Renal cortex interstitium (tissue), 11 donors: ENCODE measurements around the gene DNASE1L2. TPM values are rescaled to one million over a fixed set of nuclear protein-coding genes. Genes with fewer than 3 reads are reported as not detected.
A peak's percentile ranks its signal among the peaks of the same experiment; 100 is the strongest.
"Not testable (repeated sequence)": the region's sequence is repeated elsewhere in the genome, so short reads cannot be mapped to it uniquely, and the experiment has no call there.

Experiments
- DNase-seq, 11 donors: peaks; one replicate each; pipeline ENCODE4 v3.0.0-alpha.2; 2013; ENCODE audit warnings: low read depth in 9 of 11, low spot score in 4 of 11; ENCODE audit errors: extremely low read depth in 1 of 11
- polyA plus RNA-seq, 3 donors: library from polyadenylated mRNA; unstranded; fragments of 120-200 nt; gene quantifications; one replicate each; pipeline ENCODE4 v1.2.1, GENCODE V29; 2013; ENCODE audit not compliant: insufficient read length in 3 of 3

Gene DNASE1L2
- polyA plus RNA-seq, 3 donors = 0.36 to 1.4 (median 1.4) TPM

DNA sequence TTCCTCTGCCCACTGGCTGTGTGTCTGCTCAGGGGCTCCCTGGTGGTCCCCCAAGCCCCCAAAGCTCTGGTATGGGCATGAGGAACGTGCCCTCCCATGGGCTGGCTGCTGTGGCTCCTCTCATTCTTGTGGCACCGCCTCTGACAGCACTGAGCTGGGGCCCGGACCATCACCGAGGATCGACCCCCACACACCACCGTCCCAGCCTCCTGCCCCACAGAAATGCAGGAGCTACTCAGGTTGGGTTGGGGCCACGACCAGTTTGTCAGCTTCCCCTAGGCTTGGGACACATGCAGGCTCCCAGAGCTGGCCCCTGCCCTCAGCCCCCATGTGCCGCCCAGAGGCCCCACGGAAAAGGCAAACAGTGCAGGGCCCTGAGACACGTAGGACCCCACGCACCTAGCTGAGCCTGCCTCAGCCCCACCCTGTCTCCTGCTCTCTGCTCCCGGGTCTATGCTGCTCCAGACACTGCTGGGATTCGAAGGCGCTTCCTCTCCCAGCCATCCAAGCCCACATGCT is 36.6 kb upstream of the DNASE1L2 start:
- no peak for DNase-seq

- DNase-seq = no peak
These were observed 35.9 kb upstream of the DNASE1L2 start for GRCh38 chr16:2200313-2200712.

- DNase-seq = not testable (repeated sequence)
These were observed 33.0 kb upstream of the DNASE1L2 start for GRCh38 chr16:2203119-2203688.

- DNase-seq = no peak
These were observed 31.7 kb upstream of the DNASE1L2 start for GRCh38 chr16:2204416-2205103.

GRCh38 chr16:2205104-2205966 is 30.9 kb upstream of the DNASE1L2 start, which contains the start of gene MLST8:
Gene MLST8 (plus strand): TSS chr16:2205454. CDS start chr16:2206086, 632 bp downstream.
- peak in 10 of 11 donors; percentile 66 to 85 (median 80) for DNase-seq

- DNase-seq = no peak
These were observed 30.3 kb upstream of the DNASE1L2 start for GRCh38 chr16:2205967-2206313.

DNA sequence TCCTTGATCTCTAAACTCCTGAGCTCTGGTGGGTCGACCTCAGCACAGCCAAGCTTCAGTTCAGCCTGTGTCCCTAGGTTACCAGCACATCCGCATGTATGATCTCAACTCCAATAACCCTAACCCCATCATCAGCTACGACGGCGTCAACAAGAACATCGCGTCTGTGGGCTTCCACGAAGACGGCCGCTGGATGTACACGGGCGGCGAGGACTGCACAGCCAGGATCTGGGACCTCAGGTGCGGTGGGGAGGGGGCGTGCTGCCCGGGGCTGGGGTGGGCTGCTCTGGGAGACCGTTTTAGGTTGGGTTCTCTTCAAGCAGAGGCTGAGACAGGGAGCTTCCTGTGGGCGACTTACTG is 29.8 kb upstream of the DNASE1L2 start:
- no peak for DNase-seq

DNA sequence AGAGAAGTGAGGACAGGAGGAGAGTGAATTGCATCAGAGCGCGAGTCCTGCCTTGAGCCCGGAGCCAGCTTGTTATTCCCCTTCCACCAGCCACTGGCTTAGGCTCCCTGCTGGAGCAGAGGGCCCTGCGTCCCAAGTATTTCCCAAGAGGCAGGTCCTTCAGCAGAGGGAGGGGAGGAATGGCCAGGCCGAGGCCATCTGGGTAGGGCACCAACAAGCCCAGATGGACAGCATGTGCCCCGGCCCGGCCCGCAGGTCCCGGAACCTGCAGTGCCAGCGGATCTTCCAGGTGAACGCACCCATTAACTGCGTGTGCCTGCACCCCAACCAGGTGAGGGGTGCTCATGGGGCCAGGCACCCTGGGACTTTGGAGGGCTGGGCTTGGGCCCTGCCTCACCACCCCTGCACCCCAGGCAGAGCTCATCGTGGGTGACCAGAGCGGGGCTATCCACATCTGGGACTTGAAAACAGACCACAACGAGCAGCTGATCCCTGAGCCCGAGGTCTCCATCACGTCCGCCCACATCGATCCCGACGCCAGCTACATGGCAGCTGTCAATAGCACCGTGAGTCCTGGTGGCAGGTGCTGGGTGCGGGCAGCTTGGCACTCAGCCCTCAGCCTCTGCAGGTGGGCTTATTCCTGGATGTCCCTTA is 29.3 kb upstream of the DNASE1L2 start:
- no peak for DNase-seq

- no peak for DNase-seq
These were observed 28.4 kb upstream of the DNASE1L2 start for GRCh38 chr16:2207872-2208271.

DNA sequence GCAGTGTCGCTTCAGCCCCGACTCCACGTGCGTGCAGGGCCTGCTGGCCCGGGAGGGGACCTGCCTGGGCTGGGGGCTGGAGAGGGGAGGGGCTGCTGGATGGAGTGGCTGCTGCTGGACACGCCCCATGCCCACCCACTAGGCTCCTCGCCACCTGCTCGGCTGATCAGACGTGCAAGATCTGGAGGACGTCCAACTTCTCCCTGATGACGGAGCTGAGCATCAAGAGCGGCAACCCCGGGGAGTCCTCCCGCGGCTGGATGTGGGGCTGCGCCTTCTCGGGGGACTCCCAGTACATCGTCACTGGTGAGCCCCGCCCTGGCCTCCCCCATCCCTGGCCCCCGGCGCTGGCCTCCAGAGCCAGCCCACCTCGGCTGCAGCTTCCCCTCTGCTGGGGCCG is 27.9 kb upstream of the DNASE1L2 start:
- DNase-seq = no peak

- DNase-seq = no peak
These were observed 27.5 kb upstream of the DNASE1L2 start for GRCh38 chr16:2208772-2209171.

- no peak for DNase-seq
These were observed 26.8 kb upstream of the DNASE1L2 start for GRCh38 chr16:2209258-2210008.

DNA sequence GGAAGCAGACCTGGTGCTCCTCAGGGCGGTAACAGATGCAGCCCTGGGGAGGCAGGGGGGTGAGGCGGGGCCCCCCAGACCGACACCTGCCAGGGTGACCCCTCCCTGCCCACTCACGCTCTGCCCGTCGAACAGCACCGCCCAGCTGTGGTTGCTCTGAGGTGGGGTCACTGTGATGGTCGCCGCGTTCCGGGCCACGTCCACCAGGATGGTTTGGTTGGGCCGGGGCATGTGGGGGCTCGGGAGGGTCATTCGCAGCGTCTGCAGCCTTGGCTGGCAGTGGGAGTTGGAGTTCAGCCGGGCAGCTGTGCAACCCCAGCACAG is 26.3 kb upstream of the DNASE1L2 start:
- DNase-seq = no peak

GRCh38 chr16:2210386-2211365 is 25.6 kb upstream of the DNASE1L2 start, which contains the start of gene BRICD5:
Gene BRICD5 (minus strand): TSS chr16:2210863. CDS start chr16:2210833, 30 bp downstream.
- no peak for DNase-seq

DNA sequence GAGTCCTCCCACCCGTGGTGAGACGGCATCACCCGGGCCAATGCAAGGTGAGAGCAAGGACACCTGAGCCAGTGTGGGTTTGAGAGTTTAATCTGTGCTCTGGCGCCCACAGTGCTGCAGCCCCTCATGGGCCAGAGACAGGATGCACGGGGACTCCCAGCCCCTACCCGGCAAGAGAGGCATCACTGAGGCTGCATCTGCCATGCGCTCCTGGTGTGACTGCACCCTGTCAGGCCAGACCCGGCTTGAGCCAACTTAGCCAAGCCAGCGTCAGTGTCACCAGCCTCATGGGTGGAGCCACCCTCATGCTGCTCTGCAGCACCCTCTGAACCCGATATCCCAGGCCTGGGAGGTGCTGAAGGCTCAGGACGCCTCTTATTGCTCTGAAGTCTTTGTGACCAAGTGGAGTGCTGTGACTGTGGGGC is 24.3 kb upstream of the DNASE1L2 start:
- DNase-seq = no peak

DNA sequence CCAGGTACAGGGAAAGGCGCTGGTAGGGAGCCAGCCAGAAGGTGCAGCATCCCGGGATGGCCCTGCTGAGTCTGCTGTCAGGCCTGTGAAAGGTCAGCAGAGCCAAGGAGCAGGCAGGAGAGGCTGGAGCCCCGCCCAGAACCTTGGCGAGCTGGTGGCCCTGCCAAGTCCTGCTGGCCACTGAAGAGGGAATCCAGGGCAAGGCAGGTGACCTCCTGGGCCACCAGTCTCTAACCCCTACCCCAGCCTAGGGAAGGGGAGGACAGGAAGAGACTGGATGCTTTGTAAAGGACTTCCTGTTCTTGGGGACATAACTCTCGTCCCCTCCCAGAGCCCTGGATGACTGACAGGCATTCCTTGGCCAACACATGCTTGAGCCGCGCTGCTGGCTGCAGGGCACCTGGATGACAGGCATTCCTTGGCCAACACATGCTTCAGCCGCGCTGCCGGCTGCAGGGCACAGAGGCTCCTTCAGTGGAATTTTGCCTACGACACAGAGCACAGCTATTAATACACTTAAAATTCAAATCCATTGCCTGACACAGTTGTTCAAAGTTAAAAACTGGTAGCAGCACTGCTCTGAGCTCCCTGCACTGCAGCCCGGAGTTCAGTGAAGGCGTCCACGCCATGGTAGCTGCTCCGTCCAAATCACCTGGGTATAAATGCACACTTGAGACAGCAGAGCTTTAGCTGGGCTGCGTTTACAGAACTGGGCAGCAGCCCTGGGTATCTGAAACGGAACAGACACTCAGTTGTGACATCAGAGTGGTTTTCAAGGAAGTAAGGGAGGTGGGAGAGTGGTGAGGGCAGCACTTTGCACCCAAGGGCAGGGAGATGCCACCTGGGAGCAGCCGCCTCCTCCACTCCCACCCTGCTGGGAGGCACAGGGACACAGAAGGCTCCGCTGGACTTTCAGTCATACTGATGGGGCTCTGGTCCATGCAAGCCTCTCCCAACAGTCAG is 23.6 kb upstream of the DNASE1L2 start:
- no peak for DNase-seq
